Natural killer cell treated with Interleukin-12 subunit alpha and Interleukin-12 subunit beta and Interleukin-15 and Interleukin-18, amount 100 ng/mL, for 72 hours (primary cell): ENCODE data around the gene UBTD2. TPM values are rescaled to one million over a fixed set of nuclear protein-coding genes. Genes with fewer than 3 reads are reported as not detected.
"Not testable (repeated sequence)": the region's sequence is repeated elsewhere in the genome, so short reads cannot be mapped to it uniquely, and the experiment has no call there.

Experiments used
- ATAC-seq, 2 donors: fragments of 150-1000 bp; cut with Tn5 transposase in 1 of 2; sonication (Bioruptor Pico), chemical (Tn5 transposase) in 1 of 2; 2 replicates each; pipeline ENCODE4 v1.10.0; 2021
- DNase-seq: peaks from one replicate; pipeline ENCODE4 v3.0.0; 2022; ENCODE audit warnings: low spot score
- H3K27ac Mint-ChIP-seq, 2 donors: 1 replicate in 1 of 2; 2 replicates in 1 of 2; pipeline ENCODE4 v1.8.0; 2022; ENCODE audit warnings: mixed read lengths in 2 of 2, mild to moderate bottlenecking in 1 of 2, moderate library complexity in 1 of 2
- H3K27me3 Mint-ChIP-seq, 2 donors: 1 replicate in 1 of 2; 2 replicates in 1 of 2; pipeline ENCODE4 v1.8.0; 2022; ENCODE audit warnings: mixed read lengths in 2 of 2
- H3K36me3 Mint-ChIP-seq: one replicate; pipeline ENCODE4 v1.8.0; 2022; ENCODE audit warnings: mixed read lengths
- H3K4me1 Mint-ChIP-seq, 2 donors: 1 replicate in 1 of 2; 2 replicates in 1 of 2; pipeline ENCODE4 v1.8.0; 2022; ENCODE audit warnings: low read depth in 2 of 2, mixed read lengths in 2 of 2, mild to moderate bottlenecking in 1 of 2
- H3K4me3 Mint-ChIP-seq: one replicate; pipeline ENCODE4 v1.8.0; 2022; ENCODE audit warnings: mixed read lengths
- H3K9me3 Mint-ChIP-seq: 2 replicates; pipeline ENCODE4 v1.8.0; 2022; ENCODE audit warnings: mixed read lengths
- total RNA-seq, 2 donors: library from RNA; stranded (reverse); gene quantifications; one replicate each; pipeline ENCODE4 v1.2.3, GENCODE V29; 2022

UBTD2 gene
- total RNA-seq, 2 donors from 2014 or later: 4.7 to 4.9 TPM

GRCh38 chr5:172303572-172304335 is 20.2 kb upstream of the UBTD2 start:
- ATAC-seq (no peak), DNase-seq (no peak)
- H3K4me1 Mint-ChIP-seq: no peaks in the 10 kb centered on the region
- H3K4me3 Mint-ChIP-seq: no peak overlapping the region
- no peaks in the 10 kb centered on the region for H3K36me3 Mint-ChIP-seq
- no peaks in the 10 kb centered on the region for H3K9me3 Mint-ChIP-seq
- H3K27ac Mint-ChIP-seq: no peak overlapping the region
- H3K27me3 Mint-ChIP-seq: peaks cover 13 to 23% of the 10 kb centered on the region in 2 donors

- DNase-seq (no peak), ATAC-seq (no peak)
- Mint-ChIP-seq H3K9me3 (no peaks in the 10 kb centered on the region), H3K36me3 (no peaks in the 10 kb centered on the region), H3K27me3 (peaks cover 13 to 23% of the 10 kb centered on the region in 2 donors), H3K4me1 (no peaks in the 10 kb centered on the region), H3K27ac (no peak overlapping the region), H3K4me3 (no peak overlapping the region)
Measured at GRCh38 chr5:172303162-172303561, 19.6 kb upstream of the UBTD2 start.

GRCh38 chr5:172302047-172302710 is 18.6 kb upstream of the UBTD2 start:
- no peak overlapping the region for H3K4me3 Mint-ChIP-seq
- no peaks in the 10 kb centered on the region for H3K4me1 Mint-ChIP-seq
- H3K36me3 Mint-ChIP-seq: no peaks in the 10 kb centered on the region
- H3K9me3 Mint-ChIP-seq: no peaks in the 10 kb centered on the region
- peaks cover 11 to 16% of the 10 kb centered on the region in 2 donors for H3K27me3 Mint-ChIP-seq
- ATAC-seq (no peak), DNase-seq (no peak)
- no peak overlapping the region for H3K27ac Mint-ChIP-seq

GRCh38 chr5:172299916-172300439 is 16.4 kb upstream of the UBTD2 start:
- Mint-ChIP-seq H3K27me3 (peaks cover 11 to 16% of the 10 kb centered on the region in 2 donors), H3K36me3 (no peaks in the 10 kb centered on the region), H3K4me3 (no peak overlapping the region), H3K4me1 (no peaks in the 10 kb centered on the region), H3K9me3 (no peaks in the 10 kb centered on the region), H3K27ac (no peak overlapping the region)
- ATAC-seq (no peak), DNase-seq (no peak)

GRCh38 chr5:172294831-172295230 is 11.3 kb upstream of the UBTD2 start:
- DNase-seq (no peak), ATAC-seq (no peak)
- Mint-ChIP-seq H3K4me3 (no peak overlapping the region), H3K27me3 (no peaks in the 10 kb centered on the region), H3K9me3 (no peaks in the 10 kb centered on the region), H3K27ac (no peak overlapping the region), H3K4me1 (no peaks in the 10 kb centered on the region), H3K36me3 (no peaks in the 10 kb centered on the region)

DNA sequence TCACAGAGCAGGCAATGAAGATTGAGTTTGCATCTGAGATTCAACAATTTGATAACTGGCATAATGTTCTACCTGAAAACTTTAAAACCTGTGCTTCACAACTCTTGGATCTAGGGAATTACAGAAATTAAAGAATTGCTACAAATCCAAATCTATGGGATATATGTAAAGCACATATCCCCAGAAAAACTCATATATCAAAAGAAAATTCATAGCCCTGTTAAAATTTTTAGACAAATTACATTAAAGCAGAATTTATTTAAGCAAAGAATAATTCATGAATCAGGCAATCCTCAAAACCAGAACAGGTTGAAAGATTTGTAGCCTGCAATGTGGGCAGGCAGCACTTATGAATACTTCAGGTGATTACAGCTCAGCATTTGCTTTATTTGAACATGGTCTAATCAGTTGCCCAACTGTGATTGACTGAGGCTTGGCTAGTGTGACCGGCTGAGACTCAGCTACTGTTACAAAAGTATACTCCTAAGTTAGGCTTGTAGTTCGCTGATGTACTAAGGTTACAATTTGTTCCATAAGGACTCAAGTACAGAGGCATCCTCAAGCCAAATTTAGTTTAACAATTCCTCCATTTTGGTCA is 10.3 kb upstream of the UBTD2 start:
- Mint-ChIP-seq H3K4me3 (no peak overlapping the region), H3K4me1 (no peaks in the 10 kb centered on the region), H3K9me3 (no peaks in the 10 kb centered on the region), H3K27ac (no peak overlapping the region), H3K27me3 (no peaks in the 10 kb centered on the region), H3K36me3 (no peaks in the 10 kb centered on the region)
- DNase-seq (no peak), ATAC-seq (no peak)

GRCh38 chr5:172293054-172293744 is 9.6 kb upstream of the UBTD2 start:
- Mint-ChIP-seq H3K36me3 (no peaks in the 10 kb centered on the region), H3K27me3 (no peaks in the 10 kb centered on the region), H3K9me3 (no peaks in the 10 kb centered on the region), H3K4me3 (no peak overlapping the region), H3K4me1 (no peaks in the 10 kb centered on the region), H3K27ac (no peak overlapping the region)
- ATAC-seq (peak; percentile 82 to 89), DNase-seq (peak; percentile 64)

- ATAC-seq, H3K27ac Mint-ChIP-seq, DNase-seq, H3K27me3 Mint-ChIP-seq, H3K4me3 Mint-ChIP-seq, H3K36me3 Mint-ChIP-seq, H3K4me1 Mint-ChIP-seq, H3K9me3 Mint-ChIP-seq: not testable (repeated sequence)
Measured at GRCh38 chr5:172291837-172292236, 8.3 kb upstream of the UBTD2 start.

DNA sequence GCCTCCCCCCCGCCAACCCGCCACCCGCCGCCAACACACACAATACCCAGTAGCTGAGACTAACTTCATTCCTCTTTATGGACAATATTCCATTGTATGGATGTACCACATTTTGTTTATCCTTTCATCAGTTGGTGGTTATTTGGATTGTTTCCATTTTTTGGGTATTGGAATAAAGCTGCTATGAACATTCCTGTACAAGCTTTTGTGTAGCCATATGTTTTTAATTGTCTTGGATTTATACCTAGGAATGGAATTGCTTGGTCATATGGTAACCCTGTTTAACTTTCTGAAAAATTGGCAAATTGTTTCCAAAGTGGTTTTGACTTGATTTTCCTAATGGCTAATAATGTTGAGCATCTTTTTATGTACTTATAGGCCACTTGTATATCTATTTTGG is 4.9 kb upstream of the UBTD2 start:
- Mint-ChIP-seq H3K27ac (no peak overlapping the region), H3K4me1 (no peaks in the 10 kb centered on the region), H3K27me3 (no peaks in the 10 kb centered on the region), H3K9me3 (no peaks in the 10 kb centered on the region), H3K36me3 (no peaks in the 10 kb centered on the region), H3K4me3 (no peak overlapping the region)
- DNase-seq (no peak), ATAC-seq (no peak)

GRCh38 chr5:172287140-172287539 is 3.6 kb upstream of the UBTD2 start:
- DNase-seq, H3K27me3 Mint-ChIP-seq, H3K4me3 Mint-ChIP-seq, H3K36me3 Mint-ChIP-seq, H3K27ac Mint-ChIP-seq, H3K4me1 Mint-ChIP-seq, H3K9me3 Mint-ChIP-seq, ATAC-seq: not testable (repeated sequence)

GRCh38 chr5:172285226-172286143 is 1.9 kb upstream of the UBTD2 start:
- ATAC-seq (no peak), DNase-seq (no peak)
- H3K9me3 Mint-ChIP-seq: no peaks in the 10 kb centered on the region
- H3K4me1 Mint-ChIP-seq: peaks cover 10 to 16% of the 10 kb centered on the region in 2 donors
- no peaks in the 10 kb centered on the region for H3K36me3 Mint-ChIP-seq
- peak overlapping the region; percentile 85 for H3K4me3 Mint-ChIP-seq
- peak overlapping the region in 1 of 2 donors; percentile 41 for H3K27ac Mint-ChIP-seq
- H3K27me3 Mint-ChIP-seq: peaks cover 0 to 3% of the 10 kb centered on the region in 2 donors

DNA sequence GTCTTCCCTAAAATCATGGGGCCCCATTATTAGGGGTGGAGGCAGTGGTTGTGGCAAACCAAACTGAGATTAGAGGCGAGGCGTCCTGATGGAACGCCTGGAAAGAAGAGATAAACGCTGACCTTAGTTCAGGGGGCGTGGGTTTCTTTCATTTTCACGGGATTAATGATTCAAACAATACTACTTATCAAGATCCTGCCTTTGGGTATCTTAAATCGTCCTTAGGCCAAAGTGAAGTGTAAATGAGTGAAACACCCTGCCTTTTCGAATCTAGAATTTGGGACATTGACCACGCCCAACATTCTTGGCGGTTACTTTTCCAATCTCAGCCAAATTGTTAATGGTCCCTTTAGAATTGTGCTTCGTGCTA is 1.0 kb upstream of the UBTD2 start:
- Mint-ChIP-seq H3K27me3 (peaks cover 0 to 3% of the 10 kb centered on the region in 2 donors), H3K36me3 (no peaks in the 10 kb centered on the region), H3K9me3 (no peaks in the 10 kb centered on the region), H3K4me1 (peaks cover 10 to 16% of the 10 kb centered on the region in 2 donors), H3K27ac (peak overlapping the region; percentile 41 to 89), H3K4me3 (peak overlapping the region; percentile 85)
- DNase-seq (no peak), ATAC-seq (no peak)
